ENCODE results near the gene MEF2C.
A peak's percentile ranks its signal among the peaks of the same experiment; 100 is the strongest.

MEF2C gene

GRCh38 chr5:88680253-88681132 is 202.5 kb downstream of the MEF2C start:
- FAIRE-seq = peak; percentile 93
- TF ChIP-seq POLR2A (IDR thresholded peaks at IDR 0.05; ENCODE audit: low read depth, low read length) (no peak), TAF1 (IDR thresholded peaks at IDR 0.05; ENCODE audit: borderline replicate concordance, low read depth, low read length) (no peak), POLR2AphosphoS5 (IDR thresholded peaks at IDR 0.05; ENCODE audit: low read depth, low read length) (no peak)
- peak; percentile 88 for DNase-seq (ENCODE audit: insufficient read length)

- DNase-seq (ENCODE audit: insufficient read length) = no peak
- no peak for FAIRE-seq
- no peak for TF ChIP-seq TAF1 (IDR thresholded peaks at IDR 0.05; ENCODE audit: borderline replicate concordance, low read depth, low read length)
- TF ChIP-seq POLR2AphosphoS5 (IDR thresholded peaks at IDR 0.05; ENCODE audit: low read depth, low read length) = no peak
- TF ChIP-seq POLR2A (IDR thresholded peaks at IDR 0.05; ENCODE audit: low read depth, low read length) = no peak
Measured at GRCh38 chr5:88679638-88680037, 203.3 kb downstream of the MEF2C start.

GRCh38 chr5:88678770-88679381 is 204.1 kb downstream of the MEF2C start:
- TF ChIP-seq POLR2A (IDR thresholded peaks at IDR 0.05; ENCODE audit: low read depth, low read length) (no peak), TAF1 (IDR thresholded peaks at IDR 0.05; ENCODE audit: borderline replicate concordance, low read depth, low read length) (no peak), POLR2AphosphoS5 (IDR thresholded peaks at IDR 0.05; ENCODE audit: low read depth, low read length) (no peak)

GRCh38 chr5:88677943-88678769 is 204.8 kb downstream of the MEF2C start:
- DNase-seq (ENCODE audit: insufficient read length) (no peak), FAIRE-seq (peak; percentile 14)
- TF ChIP-seq POLR2A (IDR thresholded peaks at IDR 0.05; ENCODE audit: low read depth, low read length) (no peak), POLR2AphosphoS5 (IDR thresholded peaks at IDR 0.05; ENCODE audit: low read depth, low read length) (no peak), TAF1 (IDR thresholded peaks at IDR 0.05; ENCODE audit: borderline replicate concordance, low read depth, low read length) (no peak)

More at GRCh38 chr5:88678770-88679381, 204.1 kb downstream of the MEF2C start:
- DNase-seq (ENCODE audit: insufficient read length) (no peak), FAIRE-seq (peak; percentile 51)

GRCh38 chr5:88677376-88677895 is 205.5 kb downstream of the MEF2C start:
- TF ChIP-seq POLR2AphosphoS5 (IDR thresholded peaks at IDR 0.05; ENCODE audit: low read depth, low read length) = no peak
- TF ChIP-seq POLR2A (IDR thresholded peaks at IDR 0.05; ENCODE audit: low read depth, low read length) = no peak
- TF ChIP-seq TAF1 (IDR thresholded peaks at IDR 0.05; ENCODE audit: borderline replicate concordance, low read depth, low read length) = no peak
- DNase-seq (ENCODE audit: insufficient read length) = no peak
- no peak for FAIRE-seq

GRCh38 chr5:88676637-88677375 is 206.2 kb downstream of the MEF2C start:
- TF ChIP-seq POLR2AphosphoS5 (IDR thresholded peaks at IDR 0.05; ENCODE audit: low read depth, low read length) (no peak), TAF1 (IDR thresholded peaks at IDR 0.05; ENCODE audit: borderline replicate concordance, low read depth, low read length) (no peak), POLR2A (IDR thresholded peaks at IDR 0.05; ENCODE audit: low read depth, low read length) (no peak)
- DNase-seq (ENCODE audit: insufficient read length) (no peak), FAIRE-seq (no peak)

- DNase-seq (ENCODE audit: insufficient read length) (no peak), FAIRE-seq (peak; percentile 95)
- no peak for TF ChIP-seq POLR2A (IDR thresholded peaks at IDR 0.05; ENCODE audit: low read depth, low read length)
- no peak for TF ChIP-seq TAF1 (IDR thresholded peaks at IDR 0.05; ENCODE audit: borderline replicate concordance, low read depth, low read length)
- TF ChIP-seq POLR2AphosphoS5 (IDR thresholded peaks at IDR 0.05; ENCODE audit: low read depth, low read length) = no peak
Measured at GRCh38 chr5:88675708-88676636, 207.0 kb downstream of the MEF2C start.

- TF ChIP-seq POLR2A (IDR thresholded peaks at IDR 0.05; ENCODE audit: low read depth, low read length) (no peak), TAF1 (IDR thresholded peaks at IDR 0.05; ENCODE audit: borderline replicate concordance, low read depth, low read length) (no peak), POLR2AphosphoS5 (IDR thresholded peaks at IDR 0.05; ENCODE audit: low read depth, low read length) (no peak)
- FAIRE-seq (no peak), DNase-seq (ENCODE audit: insufficient read length) (no peak)
Measured at GRCh38 chr5:88675168-88675707, 207.7 kb downstream of the MEF2C start.

- DNase-seq (ENCODE audit: insufficient read length) = no peak
Measured at GRCh38 chr5:88674356-88675167, 208.4 kb downstream of the MEF2C start.

More at GRCh38 chr5:88674356-88675167, 208.4 kb downstream of the MEF2C start:
- FAIRE-seq = peak; percentile 97
- TF ChIP-seq POLR2AphosphoS5 (IDR thresholded peaks at IDR 0.05; ENCODE audit: low read depth, low read length) = 0 out of 2 replicates have a peak, but pooled peaks have one; percentile 17
- TF ChIP-seq TAF1 (IDR thresholded peaks at IDR 0.05; ENCODE audit: borderline replicate concordance, low read depth, low read length) = no peak
- no peak; the same call in 1 of the 2 replicates for TF ChIP-seq POLR2A (IDR thresholded peaks at IDR 0.05; ENCODE audit: low read depth, low read length)
